HUES64 (cell line): Measurements from ENCODE around the gene GBP3.
"Not testable (repeated sequence)": the region's sequence is repeated elsewhere in the genome, so short reads cannot be mapped to it uniquely, and the experiment has no call there.

Experiments used
- H3K27ac ChIP-seq: 2 replicates; pipeline ENCODE4 v1.7.0; 2013; ENCODE audit warnings: low read depth, low read length, inconsistent platforms
- H3K27me3 ChIP-seq: 2 replicates; pipeline ENCODE4 v1.6.1; 2013; ENCODE audit warnings: mild to moderate bottlenecking, low read length; ENCODE audit not compliant: insufficient read depth
- H3K36me3 ChIP-seq: 2 replicates; pipeline ENCODE4 v1.6.1; 2013; ENCODE audit warnings: mild to moderate bottlenecking, low read length; ENCODE audit not compliant: insufficient read depth
- H3K4me1 ChIP-seq: 2 replicates; pipeline ENCODE4 v1.6.1; 2013; ENCODE audit warnings: mild to moderate bottlenecking, low read length, moderate library complexity; ENCODE audit not compliant: insufficient read depth
- H3K4me3 ChIP-seq: 2 replicates; pipeline ENCODE4 v1.5.1; 2013; ENCODE audit warnings: mild to moderate bottlenecking, low read length, moderate library complexity
- H3K9ac ChIP-seq: 2 replicates; pipeline ENCODE4 v1.6.1; 2013; ENCODE audit warnings: mild to moderate bottlenecking, low read depth, low read length
- H3K9me3 ChIP-seq: 2 replicates; pipeline ENCODE4 v1.6.1; 2013; ENCODE audit warnings: low read depth, low read length; ENCODE audit not compliant: insufficient read depth
- WGBS: fragments of 150-250, 120-280 bp; methylation state at CpG from one replicate; pipeline ENCODE4 v1.1.7; 2013; ENCODE audit warnings: missing lambda C conversion rate; 5-methylcytosine and 5-hydroxymethylcytosine counted together

Gene GBP3

GRCh38 chr1:89035080-89035479 is 12.4 kb upstream of the GBP3 start:
- no peaks in the 10 kb centered on the region for H3K36me3 ChIP-seq
- no peaks in the 10 kb centered on the region for H3K27me3 ChIP-seq
- no peak overlapping the region for H3K27ac ChIP-seq
- H3K4me1 ChIP-seq: no peaks in the 10 kb centered on the region
- H3K9me3 ChIP-seq: peaks cover 16% of the 10 kb centered on the region
- H3K4me3 ChIP-seq: no peak overlapping the region
- H3K9ac ChIP-seq: no peak overlapping the region
- 91% methylated on average over 1 of the region's 1 CpG for WGBS

DNA sequence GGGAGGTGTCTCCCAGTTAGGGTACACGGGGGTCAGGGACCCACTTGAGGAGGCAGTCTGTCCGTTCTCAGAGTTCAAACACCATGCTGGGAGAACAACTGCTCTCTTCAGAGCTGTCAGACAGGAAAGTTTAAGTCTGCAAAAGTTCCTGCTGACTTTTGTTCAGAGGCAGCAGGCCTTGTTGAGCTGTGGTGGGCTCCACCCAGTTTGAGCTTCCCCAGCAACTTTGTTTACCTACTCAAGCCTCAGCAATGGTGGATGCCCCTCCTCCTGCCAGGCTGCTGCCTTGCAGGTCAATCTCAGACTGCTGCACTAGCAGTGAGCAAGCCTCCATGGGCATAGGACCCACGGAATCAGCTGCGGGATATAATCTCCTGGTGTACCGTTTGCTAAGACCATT is 11.3 kb upstream of the GBP3 start:
- H3K4me1 ChIP-seq, H3K4me3 ChIP-seq, H3K9ac ChIP-seq, H3K27me3 ChIP-seq, H3K36me3 ChIP-seq, H3K27ac ChIP-seq: not testable (repeated sequence)
- H3K9me3 ChIP-seq: peaks cover 16% of the 10 kb centered on the region
- WGBS: 91% methylated on average over 5 of the region's 5 CpGs

DNA sequence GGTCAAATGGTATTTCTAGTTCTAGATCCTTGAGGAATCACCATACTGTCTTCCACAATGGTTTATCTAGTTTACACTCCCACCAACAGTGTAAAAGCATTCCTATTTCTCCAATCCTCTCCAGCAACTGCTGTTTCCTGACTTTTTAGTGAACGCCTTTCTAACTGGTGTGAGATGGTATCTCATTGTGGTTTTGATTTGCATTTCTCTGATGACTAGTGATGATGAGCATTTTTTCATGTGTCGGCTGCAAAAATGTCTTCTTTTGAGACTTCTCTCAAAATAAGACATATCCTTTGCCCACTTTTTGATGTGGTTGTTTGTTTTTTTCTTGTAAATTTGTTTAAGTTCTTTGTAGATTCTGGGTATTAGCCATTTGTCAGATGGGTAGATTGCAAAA is 6.4 kb upstream of the GBP3 start:
- H3K9ac ChIP-seq, H3K27ac ChIP-seq, H3K4me3 ChIP-seq, H3K27me3 ChIP-seq, H3K9me3 ChIP-seq, H3K36me3 ChIP-seq, H3K4me1 ChIP-seq: not testable (repeated sequence)
- 96% methylated on average over 2 of the region's 2 CpGs for WGBS

DNA sequence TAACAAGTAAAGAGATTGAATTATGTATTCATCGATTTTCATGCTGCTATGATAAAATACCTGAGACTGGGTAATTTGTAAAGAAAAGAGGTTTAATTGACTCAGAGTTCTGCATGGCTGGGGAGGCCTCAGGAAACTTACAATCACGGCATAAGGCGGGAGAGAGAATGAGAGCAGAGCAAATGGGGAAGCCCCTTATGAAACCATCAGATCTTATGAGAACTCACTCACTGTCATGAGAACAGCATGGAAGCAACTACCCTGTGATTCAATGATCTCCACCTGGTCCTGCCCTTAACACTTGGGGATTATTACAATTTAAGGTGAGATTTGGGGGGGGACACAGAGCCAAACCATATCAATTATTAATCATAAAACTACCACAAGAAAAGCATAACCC is 3.3 kb upstream of the GBP3 start:
- Histone ChIP-seq H3K27ac (no peak overlapping the region), H3K9ac (no peak overlapping the region), H3K36me3 (no peaks in the 10 kb centered on the region), H3K4me1 (peaks cover 18% of the 10 kb centered on the region), H3K27me3 (no peaks in the 10 kb centered on the region), H3K4me3 (no peak overlapping the region), H3K9me3 (no peaks in the 10 kb centered on the region)
- WGBS: 92% methylated on average over 3 of the region's 3 CpGs

DNA sequence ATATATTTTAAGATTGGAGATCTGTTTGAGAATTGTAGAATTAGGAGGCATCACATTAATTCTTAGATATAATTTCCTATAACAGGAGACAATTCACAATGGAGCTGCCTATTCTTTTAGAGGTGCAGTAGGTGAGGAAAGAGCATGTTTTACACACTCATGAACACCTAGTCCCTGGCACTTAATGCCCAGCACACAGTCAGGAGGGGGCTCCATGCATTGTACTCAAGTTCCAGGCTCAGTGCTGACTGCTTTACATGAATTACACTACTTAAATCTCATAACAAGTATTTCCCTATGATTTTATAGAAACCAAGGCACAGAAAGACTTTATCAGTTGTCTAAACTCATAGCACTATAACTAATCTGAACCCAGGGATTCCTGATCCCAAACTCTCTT is 360 bp upstream of the GBP3 start:
- Histone ChIP-seq H3K36me3 (no peaks in the 10 kb centered on the region), H3K27ac (no peak overlapping the region), H3K27me3 (no peaks in the 10 kb centered on the region), H3K9me3 (no peaks in the 10 kb centered on the region), H3K4me1 (peaks cover 18% of the 10 kb centered on the region), H3K4me3 (no peak overlapping the region), H3K9ac (no peak overlapping the region)

GRCh38 chr1:89018318-89018717 is 4.3 kb downstream of the GBP3 start:
- H3K4me1 ChIP-seq: peaks cover 18% of the 10 kb centered on the region
- not testable (repeated sequence) for H3K9ac ChIP-seq, H3K36me3 ChIP-seq, H3K27me3 ChIP-seq, H3K9me3 ChIP-seq, H3K4me3 ChIP-seq, H3K27ac ChIP-seq
- 97% methylated on average over 3 of the region's 3 CpGs for WGBS

- H3K4me3 ChIP-seq: no peak overlapping the region
- no peaks in the 10 kb centered on the region for H3K36me3 ChIP-seq
- H3K27me3 ChIP-seq: no peaks in the 10 kb centered on the region
- no peak overlapping the region for H3K27ac ChIP-seq
- no peaks in the 10 kb centered on the region for H3K9me3 ChIP-seq
- H3K9ac ChIP-seq: no peak overlapping the region
- 93% methylated on average over 4 of the region's 4 CpGs for WGBS
- no peaks in the 10 kb centered on the region for H3K4me1 ChIP-seq
Observed at GRCh38 chr1:89008511-89008910, 14.2 kb downstream of the GBP3 start.

GRCh38 chr1:89005286-89006151 is 17.1 kb downstream of the GBP3 start:
- 91% methylated on average over 8 of the region's 9 CpGs for WGBS
- no peak overlapping the region for H3K4me3 ChIP-seq
- no peaks in the 10 kb centered on the region for H3K36me3 ChIP-seq
- no peaks in the 10 kb centered on the region for H3K4me1 ChIP-seq
- no peaks in the 10 kb centered on the region for H3K9me3 ChIP-seq
- H3K27ac ChIP-seq: no peak overlapping the region
- H3K27me3 ChIP-seq: no peaks in the 10 kb centered on the region
- H3K9ac ChIP-seq: no peak overlapping the region

DNA sequence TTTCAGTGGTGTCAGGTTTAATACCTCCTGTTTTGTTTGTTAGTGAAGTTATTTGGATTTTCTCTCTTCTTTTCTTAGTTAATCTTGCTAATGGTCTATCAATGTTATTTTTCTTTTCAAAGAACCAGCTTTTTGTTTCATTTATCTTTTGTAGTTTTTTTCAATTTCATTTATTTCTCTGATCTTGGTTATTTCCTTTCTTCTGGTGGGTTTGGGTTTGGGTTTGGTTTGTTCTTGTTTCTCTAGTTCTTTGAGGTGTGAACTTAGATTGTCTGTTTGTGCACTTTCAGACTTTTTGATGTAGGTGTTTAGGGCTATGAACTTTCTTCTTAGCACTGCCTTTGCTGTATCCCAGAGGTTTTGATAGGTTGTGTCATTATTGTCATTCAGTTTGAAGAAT is 20.5 kb downstream of the GBP3 start:
- H3K9ac ChIP-seq, H3K4me1 ChIP-seq, H3K27me3 ChIP-seq, H3K27ac ChIP-seq, H3K9me3 ChIP-seq, H3K36me3 ChIP-seq, H3K4me3 ChIP-seq: not testable (repeated sequence)

- no peaks in the 10 kb centered on the region for H3K4me1 ChIP-seq
- H3K9ac ChIP-seq: no peak overlapping the region
- H3K9me3 ChIP-seq: no peaks in the 10 kb centered on the region
- no peaks in the 10 kb centered on the region for H3K36me3 ChIP-seq
- H3K4me3 ChIP-seq: no peak overlapping the region
- no peak overlapping the region for H3K27ac ChIP-seq
- no peaks in the 10 kb centered on the region for H3K27me3 ChIP-seq
Observed at GRCh38 chr1:89001510-89001909, 21.2 kb downstream of the GBP3 start.

- 0 out of 2 replicates have a peak, but pooled peaks cover 3% of the 10 kb centered on the region for H3K4me1 ChIP-seq
- H3K27ac ChIP-seq: no peak overlapping the region
- no peaks in the 10 kb centered on the region for H3K27me3 ChIP-seq
- 15% methylated on average over 2 of the region's 2 CpGs for WGBS
- no peaks in the 10 kb centered on the region for H3K9me3 ChIP-seq
- H3K4me3 ChIP-seq: no peak overlapping the region
- no peaks in the 10 kb centered on the region for H3K36me3 ChIP-seq
- H3K9ac ChIP-seq: no peak overlapping the region
Observed at GRCh38 chr1:88998716-88999115, 23.9 kb downstream of the GBP3 start.

GRCh38 chr1:88990426-88990825 is 32.2 kb downstream of the GBP3 start:
- no peaks in the 10 kb centered on the region for H3K27me3 ChIP-seq
- H3K36me3 ChIP-seq: peaks cover 27% of the 10 kb centered on the region
- no peak overlapping the region for H3K27ac ChIP-seq
- no peaks in the 10 kb centered on the region for H3K9me3 ChIP-seq
- 95% methylated on average over 1 of the region's 1 CpG for WGBS
- peak overlapping the region; percentile 95 for H3K4me3 ChIP-seq
- H3K9ac ChIP-seq: no peak overlapping the region
- peaks cover 12% of the 10 kb centered on the region; the same call in 1 of the 2 replicates for H3K4me1 ChIP-seq
